K562 (cell line): ENCODE results near the gene CAPZA1. TPM values are rescaled to one million over a fixed set of nuclear protein-coding genes. Genes with fewer than 3 reads are reported as not detected.

Experiments
- CBFA2T2 ChIP-seq: fragments of 450-650 bp; conservative IDR thresholded peaks from 2 replicates; pipeline ENCODE4 v1.6.1; 2017; ENCODE audit warnings: mild to moderate bottlenecking
- COPS2 ChIP-seq: fragments of 450-650 bp; conservative IDR thresholded peaks from 2 replicates; pipeline ENCODE4 v1.6.1; 2016; ENCODE audit warnings: mild to moderate bottlenecking, moderate library complexity
- ELF1 ChIP-seq: fragments of 200-800 bp; sonication (Bioruptor generic); IDR thresholded peaks from 2 replicates; pipeline ENCODE4 v1.6.1; 2016; ENCODE audit warnings: missing genetic modification characterization, missing compliant biosample characterization
- EZH2 ChIP-seq: IDR thresholded peaks from 2 replicates; pipeline ENCODE4 v1.6.1; 2012; ENCODE audit warnings: low read depth, mild to moderate bottlenecking, inconsistent platforms, low read length, borderline replicate concordance
- HMG20A ChIP-seq: fragments of 450-650 bp; formaldehyde crosslinking; conservative IDR thresholded peaks from 2 replicates; pipeline ENCODE4 v1.4.0; 2020; ENCODE audit warnings: mild to moderate bottlenecking, mixed read lengths
- MCM7 ChIP-seq, 2 experiments: fragments of 450-650 bp; IDR thresholded peaks; 2 replicates each; pipeline ENCODE4 v1.6.1; 2016 to 2018
- MIER1 ChIP-seq: fragments of 450-650 bp; IDR thresholded peaks from 2 replicates; pipeline ENCODE4 v1.6.1; 2016; ENCODE audit warnings: antibody characterized with exemption, mild to moderate bottlenecking, low read depth
- NFYB ChIP-seq: IDR thresholded peaks from 2 replicates; pipeline ENCODE4 v1.6.1; 2011; ENCODE audit warnings: mild to moderate bottlenecking, moderate library complexity; ENCODE audit not compliant: insufficient read length; ENCODE audit errors: extremely low read depth
- POLR2A ChIP-seq: fragments of 450-650 bp; conservative IDR thresholded peaks from 2 replicates; pipeline ENCODE4 v1.6.1; 2016
- RBM22 ChIP-seq: fragments of 200-400 bp; formaldehyde crosslinking; IDR thresholded peaks from 2 replicates; pipeline ENCODE4 v1.6.1; 2018; ENCODE audit warnings: low read length, low read depth; ENCODE audit not compliant: poor library complexity, severe bottlenecking
- SRSF3 ChIP-seq: fragments of 200-400 bp; formaldehyde crosslinking; IDR thresholded peaks from 2 replicates; pipeline ENCODE4 v1.6.1; 2016; ENCODE audit warnings: mild to moderate bottlenecking, low read length, moderate library complexity; ENCODE audit not compliant: insufficient read depth
- STAG1 ChIP-seq: sonication (generic); formaldehyde crosslinking; IDR thresholded peaks from 2 replicates; pipeline ENCODE4 v1.5.0; 2020; ENCODE audit warnings: missing genetic modification reagents, borderline replicate concordance
- U2AF1 ChIP-seq: fragments of 200-400 bp; formaldehyde crosslinking; optimal IDR thresholded peaks from 2 replicates; pipeline ENCODE3; 2017; ENCODE audit warnings: mild to moderate bottlenecking, low read depth, low read length, moderate library complexity
- VEZF1 ChIP-seq: fragments of 200-800 bp; sonication (Bioruptor generic); IDR thresholded peaks from 2 replicates; pipeline ENCODE4 v1.6.1; 2017; ENCODE audit warnings: missing genetic modification characterization, missing compliant biosample characterization
- ZFP1 ChIP-seq: fragments of 450-650 bp; formaldehyde crosslinking; IDR thresholded peaks from 2 replicates; pipeline ENCODE4 v1.4.0; 2020; ENCODE audit warnings: mild to moderate bottlenecking, mixed read lengths
- ZFPM2 ChIP-seq: fragments of 250-450 bp; sonication (Bioruptor Pico); IDR thresholded peaks from 2 replicates; pipeline ENCODE4 v1.5.1; 2022; ENCODE audit warnings: mild to moderate bottlenecking
- ZNF318 ChIP-seq, 2 experiments: fragments of 450-650 bp; IDR thresholded peaks; 2 replicates each; pipeline ENCODE4 v1.6.1; 2016; ENCODE audit warnings: mild to moderate bottlenecking in 2 of 2, borderline replicate concordance in 1 of 2, low read depth in 1 of 2, moderate library complexity in 1 of 2
- ZNF41 ChIP-seq: fragments of 250-450 bp; sonication (Bioruptor Pico); conservative IDR thresholded peaks from 2 replicates; pipeline ENCODE4 v1.4.0; 2020; ENCODE audit warnings: mild to moderate bottlenecking
- ZNF695 ChIP-seq: fragments of 450-650 bp; formaldehyde crosslinking; IDR thresholded peaks from 2 replicates; pipeline ENCODE4 v1.4.0; 2020; ENCODE audit warnings: mild to moderate bottlenecking, moderate library complexity
- ZNF699 ChIP-seq: fragments of 250-450 bp; sonication (Bioruptor Pico); IDR thresholded peaks from 2 replicates; pipeline ENCODE4 v1.8.0; 2021; ENCODE audit warnings: mild to moderate bottlenecking, moderate library complexity; ENCODE audit not compliant: insufficient replicate concordance
- polyA plus RNA-seq, 8 experiments: library from polyadenylated mRNA; depleted of rRNA in 4 of 8; stranded (reverse) in 5 of 8; unstranded in 3 of 8; fragments of >200 nt; fragmentation: Nextera tagmentation in 2 of 8; fragmentation: Illumina TruSeq in 1 of 8; extraction: Ambion mirVana in 2 of 8; extraction: Trizol in 1 of 8; gene quantifications; 2 replicates each; pipeline versions ENCODE4 v1.2.1 to v1.2.3, GENCODE V29; 2011 to 2014; ENCODE audit warnings: inconsistent platforms in 1 of 8, missing spikeins in 1 of 8
- total RNA-seq, 7 experiments: library from RNA; depleted of rRNA in 6 of 7; stranded (reverse); fragments of >200 nt in 6 of 7; fragmentation: Illumina TruSeq in 2 of 7; extraction: Trizol in 2 of 7; gene quantifications; 2 replicates each; pipeline versions ENCODE4 v1.2.1 to v1.2.3, GENCODE V29; 2011 to 2021; ENCODE audit warnings: low replicate concordance in 1 of 7

Gene CAPZA1
- total and polyA plus RNA-seq, 9 of the 15 experiments (the other 6 are each of a cell fraction or from before 2014, with no cell fraction given) = 237 to 1,020 (median 306) TPM

- TF ChIP-seq VEZF1 (CRISPR knock-in tag) (peak; percentile 88), POLR2A (no peak), CBFA2T2 (no peak), STAG1 (CRISPR knock-in tag) (peak; percentile 84; the same call in 1 of the 2 replicates), RBM22 (no peak), SRSF3 (no peak), ZFPM2 (CRISPR knock-in tag) (no peak), ZFP1 (CRISPR knock-in tag) (no peak), U2AF1 (no peak), MIER1 (no peak), ZNF699 (CRISPR knock-in tag) (no peak), HMG20A (CRISPR knock-in tag) (no peak), ZNF41 (CRISPR knock-in tag) (no peak), EZH2 (no peak), COPS2 (no peak), NFYB (no peak), ZNF318 (IDR thresholded peaks at IDR 0.05; ENCODE audit: borderline replicate concordance in 1 of 2, low read depth in 1 of 2) (no peak), ZNF695 (CRISPR knock-in tag) (no peak), ELF1 (no peak), MCM7 (IDR thresholded peaks at IDR 0.05) (no peak)
Measured at GRCh38 chr1:112707221-112708001, 87.8 kb downstream of the CAPZA1 start (continued).
